Prostate gland (tissue), 2 donors: ENCODE results near the gene OCSTAMP.

Experiments
- CTCF ChIP-seq, 4 experiments: fragments of 200-600 bp in 2 of 4; fragments of 450-650 bp in 2 of 4; sonication (generic) in 2 of 4; IDR thresholded peaks; 1 replicate in 3 of 4; 2 replicates in 1 of 4; pipeline ENCODE4 v1.5.1; 2016 to 2019; ENCODE audit warnings: antibody characterized with exemption in 4 of 4, mild to moderate bottlenecking in 2 of 4, moderate library complexity in 2 of 4
- POLR2A ChIP-seq: fragments of 450-650 bp; IDR thresholded peaks from one replicate; pipeline ENCODE4 v1.6.1; 2016; ENCODE audit warnings: antibody characterized with exemption, mild to moderate bottlenecking

- no peak for TF ChIP-seq CTCF (IDR thresholded peaks at IDR 0.05)
- TF ChIP-seq POLR2A = no peak
These were observed 7.4 kb downstream of the OCSTAMP start for GRCh38 chr20:46543033-46543432.
